Cardiac fibroblast (primary cell): ENCODE results near the gene SAMD11.
"Not testable (repeated sequence)": the region's sequence is repeated elsewhere in the genome, so short reads cannot be mapped to it uniquely, and the experiment has no call there.

Experiments used
- DNase-seq, 2 donors: peaks; one replicate each; pipeline versions ENCODE4 v3.0.0 to v3.0.0-alpha.2; 2010; ENCODE audit warnings: low read depth in 2 of 2
- H3K4me3 ChIP-seq, 2 donors: replicated peaks in 1 of 2; 1 replicate in 1 of 2; 2 replicates in 1 of 2; pipeline ENCODE4 v1.5.1; 2011; ENCODE audit warnings: low read depth in 2 of 2, low read length in 2 of 2, mild to moderate bottlenecking in 2 of 2, moderate library complexity in 1 of 2
- CTCF ChIP-seq: IDR thresholded peaks from one replicate; pipeline ENCODE4 v1.5.1; 2011; ENCODE audit warnings: low read depth, mild to moderate bottlenecking, low read length, inconsistent platforms

SAMD11 gene

DNA sequence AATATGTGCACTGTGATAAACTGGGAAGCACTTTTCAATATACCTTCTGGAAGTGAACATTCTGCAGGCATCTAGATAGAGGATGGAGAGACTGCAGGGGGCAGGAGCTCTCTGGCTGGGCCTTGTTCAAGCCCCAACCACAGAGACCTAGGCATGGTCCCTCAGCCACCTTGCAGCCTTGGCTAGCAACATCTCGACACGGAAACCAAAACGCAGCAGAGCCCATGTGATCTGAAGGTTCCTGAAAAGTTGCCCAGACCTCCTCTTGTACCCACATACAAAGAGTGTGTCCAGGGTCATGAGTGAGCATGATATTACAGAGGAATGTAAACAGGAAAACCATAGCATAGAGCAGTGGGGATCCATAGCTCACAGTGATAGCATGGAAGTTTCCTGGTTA, 33.1 kb upstream of the SAMD11 start:
- no peak for TF ChIP-seq CTCF
- no peak for DNase-seq

DNA sequence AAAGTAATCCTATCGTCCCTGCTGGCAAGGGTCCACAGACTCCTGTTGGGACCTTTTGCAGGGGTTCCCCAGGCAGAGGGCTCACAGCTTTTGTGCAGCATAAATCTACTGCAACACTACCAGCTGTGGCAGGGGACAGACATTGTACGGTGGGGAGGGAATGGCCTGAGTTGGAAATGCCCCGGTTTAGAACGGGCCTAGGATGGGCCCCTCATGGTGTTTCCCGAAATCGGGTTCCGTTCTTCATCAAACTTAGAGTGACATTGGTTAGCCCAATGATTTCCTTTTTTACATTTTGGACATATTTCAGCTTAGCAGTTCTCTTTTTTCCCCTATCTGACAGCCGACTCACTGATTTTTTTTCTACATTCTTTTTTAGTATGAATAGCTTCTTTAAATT, 26.5 kb upstream of the SAMD11 start:
- DNase-seq, result no peak
- no peak for TF ChIP-seq CTCF
- H3K4me3 ChIP-seq, result no peak overlapping the region

More for the DNA sequence above, 33.1 kb upstream of the SAMD11 start:
- no peak overlapping the region for H3K4me3 ChIP-seq

DNA sequence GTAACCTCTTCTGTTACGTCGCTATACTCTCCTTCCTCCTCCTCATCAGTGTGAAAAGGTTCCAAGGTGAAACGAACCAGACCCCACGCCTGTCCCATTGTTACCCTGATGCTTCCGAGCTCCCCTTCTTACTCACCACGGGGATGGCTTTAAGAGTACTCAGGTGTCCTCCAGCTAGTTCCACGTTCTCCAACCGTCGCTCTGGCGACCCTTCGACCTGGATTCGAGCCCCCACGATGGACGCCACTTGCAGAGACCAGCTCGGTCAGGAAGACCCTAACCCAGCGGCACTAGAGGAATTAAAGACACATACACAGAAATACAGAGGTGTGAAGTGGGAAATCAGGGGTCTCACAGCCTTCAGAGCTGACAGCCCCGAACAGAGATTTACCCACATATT, 25.8 kb upstream of the SAMD11 start:
- H3K4me3 ChIP-seq, DNase-seq: not testable (repeated sequence)

DNA sequence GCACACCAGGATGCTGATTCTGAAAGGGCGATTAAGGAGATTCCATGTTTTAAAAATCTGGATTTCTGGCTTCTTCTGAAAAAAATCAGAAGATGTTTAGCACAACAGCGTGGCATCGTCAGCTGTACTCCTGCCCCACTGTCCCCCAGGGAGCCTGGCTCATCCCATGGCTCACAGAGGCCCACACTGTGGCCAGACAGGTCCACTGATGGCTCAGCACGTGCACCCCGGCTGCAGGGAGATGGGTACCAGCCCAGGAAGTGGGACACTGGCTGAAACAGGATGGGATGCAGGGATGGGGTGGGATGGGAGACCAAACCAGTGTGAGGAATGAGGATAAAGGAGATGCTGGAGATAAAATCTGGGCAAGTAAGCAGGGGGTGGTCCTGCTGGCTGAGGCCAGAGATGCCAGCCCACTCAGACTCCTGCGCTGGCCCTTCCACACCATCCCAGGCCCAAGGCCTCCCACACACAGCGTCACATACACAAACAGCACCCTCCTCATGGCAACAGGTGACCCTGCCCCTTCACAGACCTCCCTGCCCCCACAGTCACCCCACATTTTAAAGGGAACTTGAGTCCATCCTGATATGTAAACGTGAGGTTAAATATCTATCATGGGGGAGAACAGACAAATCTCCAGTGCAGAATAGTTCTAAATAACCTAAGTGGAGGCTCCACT, 23.9 kb upstream of the SAMD11 start:
- DNase-seq, result no peak
- TF ChIP-seq CTCF, result no peak
- H3K4me3 ChIP-seq, result no peak overlapping the region

DNA sequence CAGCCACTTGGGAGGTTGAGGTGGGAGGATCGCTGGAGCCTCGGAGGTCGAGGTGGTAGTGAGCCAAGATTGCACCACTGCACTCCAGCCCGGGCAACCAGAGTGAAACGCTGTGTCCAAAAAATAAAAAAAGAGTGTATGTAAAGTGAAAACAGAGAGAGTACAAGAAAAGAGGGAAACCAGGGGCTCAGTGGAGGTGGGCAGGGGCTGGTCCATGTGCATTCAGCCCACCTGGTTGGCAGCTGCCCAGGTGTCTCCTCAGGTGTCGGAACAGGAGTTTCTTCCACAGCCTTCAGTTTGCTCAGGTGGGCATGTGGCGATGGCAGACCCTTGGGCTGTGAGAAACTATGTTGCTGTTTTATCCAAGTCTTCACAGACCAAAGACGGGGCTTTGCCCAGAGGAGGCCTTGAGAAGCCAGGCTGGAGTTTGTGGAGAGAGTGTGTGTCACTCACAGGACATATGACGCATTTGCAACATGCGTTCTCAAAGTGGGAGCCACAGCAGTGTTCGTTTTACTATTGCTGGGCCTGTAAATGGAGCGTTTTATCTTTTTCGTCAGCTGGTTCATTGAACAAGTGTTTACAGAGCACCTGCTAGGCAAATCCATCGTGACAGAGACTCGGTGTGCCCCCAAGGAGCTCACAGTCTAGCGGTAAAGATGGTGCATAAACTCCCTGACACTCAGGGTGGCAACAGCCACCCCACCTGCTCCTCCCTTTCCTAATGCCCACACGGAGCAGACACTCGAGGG, 22.4 kb upstream of the SAMD11 start:
- no peak overlapping the region for H3K4me3 ChIP-seq
- no peak for TF ChIP-seq CTCF
- no peak for DNase-seq

GRCh38 chr1:902802-903201, 20.9 kb upstream of the SAMD11 start:
- no peak overlapping the region for H3K4me3 ChIP-seq
- TF ChIP-seq CTCF, result no peak
- DNase-seq, result no peak

DNA sequence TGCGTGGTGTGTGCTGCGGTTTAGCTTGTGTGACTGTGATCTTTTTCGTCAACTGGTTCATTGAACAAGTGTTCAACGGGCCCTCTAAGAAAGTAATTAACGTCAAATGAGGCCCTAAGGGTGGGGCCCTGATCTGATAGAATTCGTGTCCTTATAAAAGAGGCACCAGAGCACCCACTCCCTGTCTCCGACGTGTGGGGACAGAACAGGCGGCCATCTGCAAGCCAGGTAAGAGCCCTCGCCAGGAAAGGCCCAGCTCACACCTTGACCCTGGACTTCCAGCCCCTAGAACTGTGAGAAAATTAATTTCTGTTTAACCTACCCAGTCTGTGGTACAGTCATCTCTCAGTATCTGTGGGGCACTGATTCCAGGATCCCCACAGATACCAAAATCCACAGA, 20.4 kb upstream of the SAMD11 start:
- no peak for TF ChIP-seq CTCF
- no peak overlapping the region for H3K4me3 ChIP-seq
- DNase-seq, result no peak
